Heart left ventricle (tissue), 16 donors: ENCODE measurements around the gene IZUMO2. TPM values are rescaled to one million over a fixed set of nuclear protein-coding genes. Genes with fewer than 3 reads are reported as not detected.
"Not testable (repeated sequence)": the region's sequence is repeated elsewhere in the genome, so short reads cannot be mapped to it uniquely, and the experiment has no call there.

ENCODE experiments used
- ATAC-seq, 4 donors: fragments of 200-7000 bp; cut with Tn5 transposase; one replicate each; pipeline ENCODE4 v1.9.1; 2020 to 2022; ENCODE audit warnings: moderate library complexity in 4 of 4, mild to moderate bottlenecking in 3 of 4, moderate number of reproducible peaks in 1 of 4
- DNase-seq, 5 donors: peaks; one replicate each; pipeline ENCODE4 v3.0.0-alpha.2; 2020
- H3K27ac ChIP-seq, 12 donors: fragments of 200-600 bp; sonication (generic) in 4 of 12; one replicate each; pipeline versions ENCODE4 v1.5.0 to v1.8.0; 2016 to 2022; ENCODE audit warnings: mild to moderate bottlenecking in 2 of 12
- H3K27me3 ChIP-seq, 9 donors: fragments of 200-600 bp; sonication (generic) in 2 of 9; one replicate each; pipeline versions ENCODE4 v1.5.1 to v1.8.0; 2016 to 2022; ENCODE audit warnings: mild to moderate bottlenecking in 3 of 9
- H3K36me3 ChIP-seq, 9 donors: fragments of 200-600 bp; sonication (generic) in 2 of 9; one replicate each; pipeline versions ENCODE4 v1.5.0 to v1.8.0; 2018 to 2022; ENCODE audit warnings: mild to moderate bottlenecking in 2 of 9
- H3K4me1 ChIP-seq, 12 donors: fragments of 200-600 bp; sonication (generic) in 4 of 12; one replicate each; pipeline versions ENCODE4 v1.5.0 to v1.8.0; 2016 to 2022; ENCODE audit warnings: mild to moderate bottlenecking in 3 of 12
- H3K4me3 ChIP-seq, 12 donors: fragments of 200-600 bp; sonication (generic) in 4 of 12; one replicate each; pipeline versions ENCODE4 v1.5.0 to v1.8.0; 2017 to 2022; ENCODE audit warnings: mild to moderate bottlenecking in 9 of 12, moderate library complexity in 4 of 12
- H3K9me3 ChIP-seq, 12 donors: fragments of 200-600 bp; sonication (generic) in 4 of 12; one replicate each; pipeline versions ENCODE4 v1.5.0 to v1.8.0; 2016 to 2022; ENCODE audit warnings: mild to moderate bottlenecking in 1 of 12
- WGBS, 4 donors: extraction: QIAGEN DNeasy Blood & Tissue Kit in 2 of 4; methylation state at CpG; one replicate each; pipeline versions ENCODE4 v1.1.5 to v1.1.7; 2013 to 2018; 5-methylcytosine and 5-hydroxymethylcytosine counted together
- intact Hi-C, 10 donors: fragments of 100-400 bp; cut with DNase I; formaldehyde crosslinking; loops; one replicate each; pipeline versions ENCODE4 v1.11.1 to v1.14.2; 2022
- polyA plus RNA-seq, 2 donors: library from polyadenylated mRNA; stranded (reverse); fragments of 200-250 nt; gene quantifications; one replicate each; pipeline ENCODE4 v1.2.3, GENCODE V29; 2013
- total RNA-seq, 9 donors: library from RNA; depleted of rRNA in 2 of 9; stranded (reverse); fragments of >200 nt in 2 of 9; fragmentation: NEBNext Ultra II Directional in 3 of 9; extraction: Animal tissue kit (Norgen Biotek cat#: 25700) in 3 of 9; gene quantifications; one replicate each; pipeline versions ENCODE4 v1.1.0 to v1.2.4, GENCODE V29; 2016 to 2023
- TF ChIP-seq, protein P1 (sequence below), 12 donors: fragments of 200-600 bp; sonication (generic) in 4 of 12; IDR thresholded peaks; one replicate each; pipeline versions ENCODE4 v1.5.0 to v1.8.0; 2018 to 2022; ENCODE audit warnings: antibody characterized with exemption in 12 of 12, mild to moderate bottlenecking in 5 of 12
- donor health status: ischemic (EF 13 %, LVEDD 7.1; RV severe dilation, severe dysfunction).
- donor health status: healthy with polysubstance abuse.
- donor health status: DM: no; HTN: yes; CAD: no.
- donor health status: DM: no; HTN: no; CAD: no.
- donor health status: ischemic (EF 25% LVEDD 6.9; RV normal size, moderate dysfunction).
- donor health status: ischemic (EF 25% LVEDD 5.7; RV mildly dilated, moderate dysfunction).
- donor health status: healthy.
- donor health status: DM: yes; HTN: yes; CAD: no.
- donor health status: ischemic (EF 35%, LVEDD 5.7; RV mildly dilated, moderate dysfunction).
- donor health status: nonischemic (EF 11% LVEDD 7.7; RV severe dilation, severe dysfunction).
- donor health status: DM: yes; HTN: yes; CAD: no.
- donor health status: PGD.
- donor health status: ischemic (EF 29% LVEDD 5.4; RV normal size, mild dysfunction).
- donor health status: nonischemic (EF 23%, LVEDD 6.1; RV moderate dilation, normal function).

IZUMO2 gene
- total and polyA plus RNA-seq, 11 donors: not detected

DNA sequence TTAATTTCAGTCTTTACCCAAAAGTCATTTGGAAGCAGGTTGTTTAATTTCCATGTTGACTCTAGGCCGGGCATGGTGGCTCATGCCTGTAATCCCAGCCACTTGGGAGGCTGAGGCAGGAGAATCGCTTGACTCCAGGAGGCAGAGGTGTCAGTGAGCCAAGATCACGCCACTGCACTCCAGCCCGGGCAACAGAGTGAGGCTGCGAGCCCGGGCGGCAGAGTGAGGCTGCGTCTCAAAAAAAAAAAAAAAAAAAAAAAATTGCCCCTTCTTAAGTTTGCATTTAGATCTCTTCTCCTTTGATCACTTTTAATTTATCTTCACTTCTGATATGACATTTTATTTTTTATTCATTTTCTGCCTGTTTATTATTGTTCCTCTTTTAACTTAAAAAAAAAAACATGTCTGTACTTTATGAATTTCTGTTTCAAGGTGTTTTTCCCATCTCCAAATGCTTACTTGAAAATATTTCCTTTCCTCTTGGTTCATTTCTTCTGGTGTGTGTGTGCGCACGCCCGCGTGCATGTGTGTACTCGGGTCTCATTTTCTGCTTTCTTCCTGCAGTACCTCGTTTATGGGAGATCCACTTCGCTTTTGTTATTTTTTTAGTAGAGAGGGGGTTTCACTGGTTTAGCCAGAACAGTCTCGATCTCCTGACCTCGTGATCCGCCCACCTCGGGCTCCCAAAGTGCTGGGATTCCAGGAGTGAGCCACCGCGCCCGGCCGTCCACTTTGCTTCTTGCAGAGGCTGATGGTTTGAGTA lies 26.3 kb downstream of the IZUMO2 start:
- H3K9me3 ChIP-seq, ATAC-seq, H3K4me1 ChIP-seq, H3K27ac ChIP-seq, H3K36me3 ChIP-seq: not testable (repeated sequence)
- DNase-seq: peak in 2 of 5 donors; percentile 30 to 50
- Histone ChIP-seq H3K4me3 (peak overlapping the region in 1 of 12 donors; percentile 15), H3K27me3 (peaks cover 0 to 27% (median 15%) of the 10 kb centered on the region in 9 donors)
- TF ChIP-seq, protein P1, sequence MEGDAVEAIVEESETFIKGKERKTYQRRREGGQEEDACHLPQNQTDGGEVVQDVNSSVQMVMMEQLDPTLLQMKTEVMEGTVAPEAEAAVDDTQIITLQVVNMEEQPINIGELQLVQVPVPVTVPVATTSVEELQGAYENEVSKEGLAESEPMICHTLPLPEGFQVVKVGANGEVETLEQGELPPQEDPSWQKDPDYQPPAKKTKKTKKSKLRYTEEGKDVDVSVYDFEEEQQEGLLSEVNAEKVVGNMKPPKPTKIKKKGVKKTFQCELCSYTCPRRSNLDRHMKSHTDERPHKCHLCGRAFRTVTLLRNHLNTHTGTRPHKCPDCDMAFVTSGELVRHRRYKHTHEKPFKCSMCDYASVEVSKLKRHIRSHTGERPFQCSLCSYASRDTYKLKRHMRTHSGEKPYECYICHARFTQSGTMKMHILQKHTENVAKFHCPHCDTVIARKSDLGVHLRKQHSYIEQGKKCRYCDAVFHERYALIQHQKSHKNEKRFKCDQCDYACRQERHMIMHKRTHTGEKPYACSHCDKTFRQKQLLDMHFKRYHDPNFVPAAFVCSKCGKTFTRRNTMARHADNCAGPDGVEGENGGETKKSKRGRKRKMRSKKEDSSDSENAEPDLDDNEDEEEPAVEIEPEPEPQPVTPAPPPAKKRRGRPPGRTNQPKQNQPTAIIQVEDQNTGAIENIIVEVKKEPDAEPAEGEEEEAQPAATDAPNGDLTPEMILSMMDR (IDR thresholded peaks at IDR 0.05): peak in 1 of 12 donors; percentile 4
- intact Hi-C loops: loop anchor here in 1 of 10 donors (10.0 kb wide), 1 partner anchor 202 kb away; no protein-coding TSS in a partner anchor
- WGBS, 4 donors: 40 to 54% (median 43%) methylated on average over 19 to 23 of the region's 23 CpGs

DNA sequence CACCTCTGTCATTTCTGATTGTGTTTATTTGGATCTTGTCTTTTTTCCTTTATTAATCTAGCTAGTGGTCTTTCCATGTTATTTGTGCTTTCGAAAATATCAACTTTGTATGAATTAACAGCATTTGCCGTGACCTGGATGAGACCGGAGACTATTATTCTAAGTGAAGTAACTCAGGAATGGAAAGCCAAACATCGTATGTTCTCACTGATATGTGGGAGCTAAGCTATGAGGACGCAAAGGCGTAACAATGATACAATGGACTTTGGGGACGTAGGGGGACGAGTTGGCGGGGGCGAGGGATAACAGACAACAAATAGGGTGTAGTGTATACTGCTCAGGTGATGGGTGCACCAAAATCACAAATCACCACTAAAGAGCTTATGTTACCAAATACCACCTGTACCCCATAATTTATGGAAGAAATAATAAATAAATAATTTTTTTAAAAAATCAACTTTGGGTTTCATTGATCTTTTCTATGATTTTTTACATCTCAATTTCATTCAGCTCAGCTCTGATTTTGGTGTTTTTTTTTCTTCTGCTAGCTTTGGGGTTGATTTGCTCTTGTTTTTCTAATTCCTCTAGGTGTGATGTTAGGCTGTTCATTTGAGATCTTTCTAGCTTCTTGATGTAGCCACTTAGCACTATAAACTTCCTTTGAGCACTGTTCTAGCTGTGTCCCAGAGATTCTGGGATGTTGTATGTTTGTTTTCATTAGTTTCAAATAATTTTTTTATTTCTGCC lies 27.1 kb downstream of the IZUMO2 start:
- not testable (repeated sequence) for H3K4me3 ChIP-seq, H3K36me3 ChIP-seq, ATAC-seq, H3K4me1 ChIP-seq, H3K27ac ChIP-seq, H3K9me3 ChIP-seq
- WGBS, 4 donors: 89 to 91% (median 89%) methylated on average over 10 of the region's 10 CpGs
- H3K27me3 ChIP-seq: peaks cover 0 to 27% (median 15%) of the 10 kb centered on the region in 9 donors
- intact Hi-C loops: loop anchor here in 1 of 10 donors (10.0 kb wide), 1 partner anchor 201 kb away; no protein-coding TSS in a partner anchor
- DNase-seq: peak in 1 of 5 donors; percentile 25

DNA sequence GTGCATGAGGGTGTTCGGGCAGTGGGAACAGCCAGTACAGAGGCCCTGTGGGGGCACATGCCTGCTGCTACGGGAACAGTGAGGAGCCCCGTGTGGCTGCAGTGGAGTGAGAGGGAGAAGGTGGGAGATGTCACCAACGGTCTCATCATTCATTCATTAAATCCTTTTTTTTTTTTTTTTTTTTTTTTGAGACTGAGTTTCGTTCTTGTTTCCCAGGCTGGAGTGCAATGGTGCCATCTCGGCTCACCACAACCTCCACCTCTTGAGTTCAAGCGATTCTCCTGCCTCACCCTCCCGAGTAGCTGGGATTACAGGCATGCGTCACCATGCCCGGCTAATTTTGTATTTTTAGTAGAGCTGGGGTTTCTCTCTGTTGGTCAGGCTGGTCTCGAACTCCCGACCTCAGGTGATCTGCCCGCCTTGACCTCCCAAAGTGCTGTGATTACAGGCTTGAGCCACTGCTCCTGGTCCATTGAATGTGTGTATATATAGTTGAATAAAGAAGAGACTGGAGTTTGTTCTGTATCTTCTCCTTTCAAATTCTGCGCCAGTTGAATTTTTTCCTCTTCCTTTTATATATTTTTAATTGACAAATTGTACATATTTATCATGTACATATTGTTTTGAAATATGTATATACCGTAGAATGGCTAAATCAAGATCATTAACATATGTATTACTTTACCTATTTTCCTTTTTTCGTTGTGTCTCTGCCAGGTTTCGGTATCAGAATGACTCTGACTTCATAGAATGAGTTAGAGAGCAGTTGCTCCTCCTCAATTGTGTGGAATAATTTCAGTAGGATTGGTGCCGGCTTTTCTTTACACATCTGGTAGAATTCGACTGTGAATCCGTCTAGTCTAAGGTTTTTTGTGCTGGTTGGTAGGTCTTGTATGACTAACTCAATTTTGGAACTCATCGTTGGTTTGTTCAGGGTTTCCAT lies 28.0 kb downstream of the IZUMO2 start:
- H3K36me3 ChIP-seq, H3K4me3 ChIP-seq, H3K9me3 ChIP-seq, H3K4me1 ChIP-seq, ATAC-seq, DNase-seq, H3K27ac ChIP-seq: not testable (repeated sequence)
- intact Hi-C loops: loop anchor here in 1 of 10 donors (10.0 kb wide), 1 partner anchor 200 kb away; no protein-coding TSS in a partner anchor
- 81 to 86% (median 82%) methylated on average over 15 to 20 of the region's 21 CpGs for WGBS, 4 donors
- peaks cover 0 to 27% (median 15%) of the 10 kb centered on the region in 9 donors for H3K27me3 ChIP-seq

DNA sequence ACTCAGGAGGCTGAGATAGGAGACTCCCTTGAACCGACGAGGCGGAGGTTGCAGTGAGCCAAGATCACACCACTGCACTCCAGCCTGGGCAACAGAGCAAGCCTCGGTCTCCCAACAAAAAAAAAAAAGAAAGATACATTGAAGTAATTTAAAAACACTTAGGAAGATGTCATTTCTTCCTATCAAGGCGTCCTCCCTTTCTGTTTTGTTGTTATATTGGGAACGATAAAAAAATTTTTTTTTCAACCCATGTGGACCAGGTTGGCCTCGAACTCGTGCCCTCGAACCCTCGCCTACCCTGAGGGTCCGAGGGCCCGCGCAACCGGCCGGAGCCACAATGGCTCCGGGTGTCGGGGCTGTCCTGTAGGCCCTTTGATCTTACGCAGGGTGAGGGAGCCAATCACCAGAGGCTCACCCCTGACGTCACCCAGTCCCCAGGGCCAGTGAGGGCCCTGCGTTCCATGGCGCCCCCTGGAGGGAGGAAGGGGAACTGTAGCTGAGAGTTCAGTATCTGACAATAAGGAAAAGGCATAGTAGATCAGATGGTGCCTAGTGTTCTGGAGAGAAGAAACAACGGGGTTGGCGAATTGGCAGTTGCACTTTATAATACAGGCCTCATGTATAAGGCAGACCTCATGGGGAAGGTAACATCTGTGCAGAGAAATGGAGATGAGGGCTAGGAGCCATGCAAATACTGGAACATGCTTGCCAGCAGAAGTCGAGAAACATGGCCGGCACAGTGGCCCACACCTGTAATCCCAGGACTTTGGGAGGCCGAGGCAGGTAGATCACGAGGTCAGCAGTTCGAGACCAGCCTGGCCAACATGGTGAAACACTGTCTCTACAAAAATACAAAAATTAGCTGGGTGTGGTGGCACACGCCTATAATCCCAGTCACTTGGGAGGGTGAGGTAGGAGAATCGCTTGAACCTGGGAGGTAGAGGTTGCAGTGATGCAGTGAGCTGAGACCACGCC lies 29.3 kb downstream of the IZUMO2 start:
- WGBS, 4 donors: 55 to 70% (median 58%) methylated on average over 21 to 26 of the region's 31 CpGs
- not testable (repeated sequence) for H3K27ac ChIP-seq, DNase-seq, H3K36me3 ChIP-seq, ATAC-seq, H3K4me3 ChIP-seq, H3K9me3 ChIP-seq, H3K4me1 ChIP-seq
- TF ChIP-seq, protein P1 (IDR thresholded peaks at IDR 0.05): peak in 1 of 12 donors; percentile 7
- intact Hi-C loops: loop anchor here in 1 of 10 donors (10.0 kb wide), 1 partner anchor 199 kb away; no protein-coding TSS in a partner anchor
- H3K27me3 ChIP-seq: peaks cover 0 to 27% (median 15%) of the 10 kb centered on the region in 9 donors

DNA sequence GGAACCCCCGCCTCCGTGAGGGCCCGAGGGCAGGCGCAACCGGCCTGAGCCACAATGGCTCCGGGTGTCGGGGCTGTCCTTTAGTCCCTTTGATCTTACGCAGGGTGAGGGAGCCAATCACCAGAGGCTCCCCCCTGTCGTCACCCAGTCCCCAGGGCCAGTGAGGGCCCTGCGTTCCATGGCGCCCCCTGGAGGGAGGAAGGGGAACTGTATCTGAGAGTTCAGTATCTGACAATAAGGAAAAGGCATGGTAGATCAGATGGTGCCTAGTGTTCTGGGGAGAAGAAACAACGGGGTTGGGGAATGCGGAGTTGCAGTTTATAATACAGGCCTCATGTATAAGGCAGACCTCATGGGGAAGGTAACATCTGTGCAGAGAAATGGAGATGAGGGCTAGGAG lies 59.1 kb downstream of the IZUMO2 start:
- WGBS, 4 donors: no CpG with 5 or more reads among the region's 13 CpGs
- H3K4me1 ChIP-seq, ATAC-seq, H3K9me3 ChIP-seq, intact Hi-C loops, H3K27ac ChIP-seq, H3K36me3 ChIP-seq, H3K4me3 ChIP-seq, H3K27me3 ChIP-seq, DNase-seq: not testable (repeated sequence)

DNA sequence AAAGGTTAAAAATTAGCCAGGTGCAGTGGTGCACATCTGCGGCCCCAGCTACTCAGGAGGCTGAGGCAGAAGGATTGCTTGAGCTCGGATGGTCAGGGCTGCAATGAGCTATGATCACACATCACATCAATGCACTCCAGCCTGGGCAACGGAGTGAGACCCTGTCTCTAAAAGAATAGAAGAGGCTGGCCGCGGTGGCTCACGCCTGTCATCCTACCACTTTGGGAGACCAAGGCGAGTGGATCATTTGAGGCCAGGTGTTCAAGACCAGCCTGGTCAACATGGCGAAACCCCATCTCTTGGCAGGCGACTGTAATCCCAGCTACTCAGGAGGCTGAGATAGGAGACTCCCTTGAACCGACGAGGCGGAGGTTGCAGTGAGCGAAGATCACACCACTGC lies 59.7 kb downstream of the IZUMO2 start:
- H3K4me1 ChIP-seq, ATAC-seq, H3K4me3 ChIP-seq, H3K27ac ChIP-seq, DNase-seq, H3K27me3 ChIP-seq, H3K9me3 ChIP-seq, H3K36me3 ChIP-seq, intact Hi-C loops: not testable (repeated sequence)
- 67 to 74% methylated on average over 5 of the region's 13 CpGs; no CpG with 5 or more reads in 2 of the 4 donors for WGBS, 4 donors
